Loucy (cell line): ENCODE measurements around the gene PTER.
A peak's percentile ranks its signal among the peaks of the same experiment; 100 is the strongest.

Source experiments
- H2AFZ ChIP-seq: fragments of 200-600 bp; sonication (generic); 2 replicates; pipeline ENCODE4 v1.6.0; 2016; ENCODE audit warnings: antibody characterized with exemption, mild to moderate bottlenecking, low read length, moderate library complexity
- H3F3A ChIP-seq: fragments of 200-600 bp; 2 replicates; pipeline ENCODE4 v1.6.0; 2016; ENCODE audit warnings: antibody characterized with exemption, low read depth, mild to moderate bottlenecking
- H3K27me3 ChIP-seq: fragments of 200-600 bp; sonication (generic); 2 replicates; pipeline ENCODE4 v1.6.1; 2014; ENCODE audit warnings: low read length, mild to moderate bottlenecking; ENCODE audit not compliant: insufficient read depth, poor library complexity, severe bottlenecking
- H3K36me3 ChIP-seq: fragments of 200-600 bp; sonication (generic); 2 replicates; pipeline ENCODE4 v1.6.1; 2016; ENCODE audit warnings: low read length; ENCODE audit not compliant: insufficient read depth
- H3K4me1 ChIP-seq: fragments of 200-600 bp; sonication (generic); 2 replicates; pipeline ENCODE4 v1.5.1; 2014; ENCODE audit warnings: low read length, mild to moderate bottlenecking; ENCODE audit not compliant: insufficient read depth, poor library complexity, severe bottlenecking
- H3K4me2 ChIP-seq: fragments of 200-600 bp; sonication (generic); 2 replicates; pipeline ENCODE4 v1.6.0; 2014; ENCODE audit warnings: antibody characterized with exemption, low read length, low read depth, mild to moderate bottlenecking; ENCODE audit not compliant: poor library complexity, severe bottlenecking
- H3K4me3 ChIP-seq: fragments of 200-600 bp; sonication (generic); 2 replicates; pipeline ENCODE4 v1.5.1; 2014; ENCODE audit warnings: low read length, mild to moderate bottlenecking, mixed read lengths; ENCODE audit not compliant: poor library complexity, severe bottlenecking
- H3K79me2 ChIP-seq: fragments of 200-600 bp; sonication (generic); 2 replicates; pipeline ENCODE4 v1.6.1; 2014; ENCODE audit warnings: low read length; ENCODE audit not compliant: insufficient read depth
- H3K9ac ChIP-seq: fragments of 200-600 bp; sonication (generic); 2 replicates; pipeline ENCODE4 v1.6.0; 2014; ENCODE audit warnings: mild to moderate bottlenecking, low read depth, low read length, moderate library complexity; ENCODE audit not compliant: poor library complexity, severe bottlenecking
- H3K9me2 ChIP-seq: fragments of 200-600 bp; sonication (generic); replicated peaks from 2 replicates; pipeline ENCODE4 v1.6.1; 2016; ENCODE audit warnings: low read depth, low read length, mixed read lengths
- H3K9me3 ChIP-seq: fragments of 200-600 bp; sonication (generic); 2 replicates; pipeline ENCODE4 v1.6.1; 2014; ENCODE audit warnings: mild to moderate bottlenecking, antibody characterized with exemption, low read length, low read depth; ENCODE audit not compliant: insufficient read depth
- H4K20me1 ChIP-seq: fragments of 200-600 bp; sonication (generic); 2 replicates; pipeline ENCODE4 v1.6.0; 2014; ENCODE audit warnings: antibody characterized with exemption, low read length, mild to moderate bottlenecking; ENCODE audit not compliant: insufficient read depth, poor library complexity, severe bottlenecking
- CTCF ChIP-seq: fragments of 200-600 bp; sonication (generic); conservative IDR thresholded peaks from 2 replicates; pipeline ENCODE4 v1.5.1; 2014; ENCODE audit warnings: mild to moderate bottlenecking, antibody characterized with exemption, low read length
- EZH2phosphoT487 ChIP-seq: fragments of 200-600 bp; IDR thresholded peaks from 2 replicates; pipeline ENCODE4 v1.6.1; 2018; ENCODE audit warnings: antibody characterized with exemption, mild to moderate bottlenecking, moderate library complexity, borderline replicate concordance

Gene PTER

DNA sequence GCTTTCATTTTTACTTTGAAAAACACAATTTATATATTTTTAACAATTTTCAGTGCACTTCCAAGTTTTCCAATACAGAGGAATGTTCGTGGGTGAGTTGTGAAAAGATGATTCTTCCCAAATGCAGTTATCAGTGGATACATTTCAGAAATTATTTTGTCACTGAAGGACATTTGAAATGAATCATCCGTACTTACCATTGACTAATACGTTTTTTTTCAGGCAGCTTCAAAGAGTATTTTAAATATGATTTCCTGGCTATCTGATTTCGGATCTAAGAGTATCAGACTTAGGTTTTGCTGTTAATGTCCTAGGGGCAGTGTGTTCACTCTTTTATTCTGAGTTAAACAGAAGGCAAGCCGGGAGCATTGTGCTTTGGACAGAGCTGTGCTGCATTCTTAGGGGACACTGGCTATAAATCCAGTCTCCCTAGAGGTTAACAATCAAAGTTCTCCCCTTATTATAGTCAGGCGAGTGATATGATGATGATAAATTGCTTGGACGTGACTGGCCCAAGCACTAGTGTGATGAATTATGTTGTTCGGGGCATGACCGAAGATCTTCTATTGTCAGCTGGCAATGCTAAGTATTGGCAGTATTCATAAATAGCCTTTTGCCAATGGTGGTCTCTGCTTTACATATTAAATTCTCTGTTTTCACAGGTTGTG, 4.5 kb downstream of the PTER start:
- Histone ChIP-seq H3K36me3 (no peaks in the 10 kb centered on the region), H3K79me2 (peaks cover 87% of the 10 kb centered on the region), H3F3A (no peaks in the 10 kb centered on the region), H2AFZ (no peak overlapping the region), H4K20me1 (peaks cover 21% of the 10 kb centered on the region), H3K9me2 (no peaks in the 10 kb centered on the region), H3K27me3 (no peaks in the 10 kb centered on the region), H3K4me2 (peak overlapping the region; percentile 98), H3K9me3 (no peaks in the 10 kb centered on the region), H3K9ac (peak overlapping the region; percentile 35), H3K4me1 (peaks cover 46% of the 10 kb centered on the region), H3K4me3 (peak overlapping the region; percentile 78)
- TF ChIP-seq EZH2phosphoT487 (no peak), CTCF (no peak)

DNA sequence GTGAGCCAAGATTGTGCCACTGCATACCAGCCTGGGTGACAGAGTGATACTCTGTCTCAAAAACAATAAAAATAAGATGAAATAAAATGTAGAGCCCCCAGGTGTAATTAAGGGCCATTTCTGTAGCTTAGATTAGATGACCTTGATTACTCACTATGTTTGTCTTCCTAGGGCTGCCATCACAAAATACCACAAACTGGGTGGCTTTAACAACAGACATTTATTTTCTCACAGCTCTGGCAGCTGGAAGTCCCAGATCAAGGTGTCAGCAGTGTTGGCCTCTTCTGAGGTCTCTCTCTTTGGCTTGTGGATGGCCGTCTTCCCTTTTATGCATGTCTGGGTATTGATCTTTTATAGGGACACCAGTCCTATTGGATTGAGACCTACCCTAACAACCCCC, 6.1 kb downstream of the PTER start:
- no peak for TF ChIP-seq CTCF
- no peak for TF ChIP-seq EZH2phosphoT487
- Histone ChIP-seq H2AFZ (no peak overlapping the region), H3K9me3 (no peaks in the 10 kb centered on the region), H3K27me3 (no peaks in the 10 kb centered on the region), H3K36me3 (no peaks in the 10 kb centered on the region), H3F3A (no peaks in the 10 kb centered on the region), H4K20me1 (peaks cover 21% of the 10 kb centered on the region), H3K4me3 (no peak overlapping the region), H3K4me2 (peak overlapping the region; percentile 17), H3K9me2 (no peaks in the 10 kb centered on the region), H3K4me1 (peaks cover 38% of the 10 kb centered on the region), H3K79me2 (peaks cover 94% of the 10 kb centered on the region), H3K9ac (no peak overlapping the region)

DNA sequence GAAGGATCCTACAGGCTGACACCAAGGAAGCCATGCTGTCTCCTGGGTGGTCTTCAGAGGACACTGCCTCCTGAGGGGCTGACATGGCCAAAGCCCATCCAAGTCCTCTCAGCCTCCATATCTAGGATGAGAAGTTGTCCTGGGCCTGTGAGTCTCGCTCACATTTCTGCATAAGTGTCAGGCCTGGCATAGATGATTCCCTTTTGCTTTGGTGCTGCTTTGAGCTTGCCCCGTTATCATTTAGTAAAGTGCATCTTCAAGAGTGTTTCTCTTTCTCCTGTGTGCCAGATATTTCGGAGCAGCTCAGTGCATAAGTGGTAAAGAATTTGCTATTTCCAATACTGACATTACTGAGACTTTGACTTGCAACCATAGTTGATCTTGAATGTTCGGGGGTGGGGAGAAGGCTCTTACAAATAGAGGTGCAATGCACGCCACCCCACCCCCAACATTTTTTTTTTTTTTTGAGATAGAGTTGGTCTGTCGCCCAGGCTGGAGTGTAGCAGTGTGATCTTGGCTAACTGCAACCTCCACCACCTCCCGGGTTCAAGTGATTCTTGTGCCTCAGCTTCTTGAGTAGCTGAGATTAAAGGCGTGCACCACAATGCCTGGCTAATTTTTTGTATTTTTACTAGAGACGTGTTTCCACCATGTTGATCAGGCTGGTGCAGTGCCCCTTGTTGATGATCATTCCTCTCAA, 9.1 kb downstream of the PTER start:
- H3K79me2 ChIP-seq, result peaks cover 87% of the 10 kb centered on the region
- H3K4me3 ChIP-seq, result no peak overlapping the region
- no peak for TF ChIP-seq EZH2phosphoT487
- TF ChIP-seq CTCF, result no peak

More for the DNA sequence above, 9.1 kb downstream of the PTER start:
- peaks cover 21% of the 10 kb centered on the region for H4K20me1 ChIP-seq
- no peak overlapping the region for H3K9ac ChIP-seq
- H3K27me3 ChIP-seq, result no peaks in the 10 kb centered on the region
- no peaks in the 10 kb centered on the region for H3K9me3 ChIP-seq
- peaks cover 14% of the 10 kb centered on the region for H3K4me1 ChIP-seq
- H3K36me3 ChIP-seq, result no peaks in the 10 kb centered on the region
- no peak overlapping the region for H3K4me2 ChIP-seq
- no peaks in the 10 kb centered on the region for H3K9me2 ChIP-seq
- no peaks in the 10 kb centered on the region for H3F3A ChIP-seq
- no peak overlapping the region for H2AFZ ChIP-seq
